Testis (tissue), 3 donors: ENCODE results near the gene IQCC. TPM values are rescaled to one million over a fixed set of nuclear protein-coding genes. Genes with fewer than 3 reads are reported as not detected.

Experiments
- DNase-seq: peaks from one replicate; pipeline ENCODE4 v3.0.0-alpha.2; 2019
- H3K27ac ChIP-seq, 2 donors: fragments of 200-600 bp; sonication (generic); one replicate each; pipeline ENCODE4 v1.5.1; 2019
- H3K27me3 ChIP-seq: fragments of 200-600 bp; sonication (generic); one replicate; pipeline ENCODE4 v1.5.1; 2019
- H3K36me3 ChIP-seq: fragments of 200-600 bp; sonication (generic); one replicate; pipeline ENCODE4 v1.5.1; 2017; ENCODE audit warnings: low read depth; ENCODE audit errors: missing control alignments
- H3K4me1 ChIP-seq: fragments of 200-600 bp; sonication (generic); one replicate; pipeline ENCODE4 v1.5.1; 2019
- H3K4me3 ChIP-seq, 2 donors: fragments of 200-600 bp; sonication (generic); one replicate each; pipeline ENCODE4 v1.5.1; 2017 to 2019
- H3K9me3 ChIP-seq: fragments of 200-600 bp; sonication (generic); one replicate; pipeline ENCODE4 v1.5.1; 2017
- CTCF ChIP-seq, 3 experiments: fragments of 450-650 bp in 2 of 3; fragments of 200-600 bp in 1 of 3; sonication (generic) in 1 of 3; IDR thresholded peaks; one replicate each; pipeline ENCODE4 v1.5.1; 2016 to 2019; ENCODE audit warnings: antibody characterized with exemption in 3 of 3, mild to moderate bottlenecking in 2 of 3, moderate library complexity in 1 of 3
- POLR2A ChIP-seq: fragments of 450-650 bp; IDR thresholded peaks from one replicate; pipeline ENCODE4 v1.6.1; 2017; ENCODE audit warnings: antibody characterized with exemption, mild to moderate bottlenecking, moderate library complexity
- WGBS, 2 donors: methylation state at CpG; one replicate each; pipeline ENCODE4 v1.1.5; 2018; 5-methylcytosine and 5-hydroxymethylcytosine counted together
- intact Hi-C: fragments of 100-400 bp; cut with DNase I; formaldehyde crosslinking; loops from one replicate; pipeline ENCODE4 v1.15.1; 2023; ENCODE audit warnings: low total_unique reads
- polyA plus RNA-seq: library from polyadenylated mRNA; stranded (reverse); fragments of 350-450 nt; fragmentation: Illumina TruSeq; extraction: RNeasy Lipid Tissue Mini Kit (QIAGEN cat#74804); gene quantifications from one replicate; pipeline ENCODE4 v1.2.3, GENCODE V29; 2014; ENCODE audit warnings: low read depth, low replicate concordance; ENCODE audit not compliant: insufficient read depth
- total RNA-seq, 2 donors: library from RNA; depleted of rRNA; stranded (reverse); fragments of >200 nt; gene quantifications; one replicate each; pipeline ENCODE4 v1.2.3, GENCODE V29; 2016

The IQCC gene
- total and polyA plus RNA-seq, 3 donors from 2014 or later, result 11.9 to 21.6 (median 16.3) TPM

GRCh38 chr1:32239790-32240139, 34.3 kb downstream of the IQCC start:
- intact Hi-C loops, result loop anchor here (10.0 kb wide), 1 partner anchor 95 kb away; the partner anchor contains the start of gene MARCKSL1
- peak; percentile 35 for DNase-seq
- no peak for TF ChIP-seq POLR2A
- no peak for TF ChIP-seq CTCF (IDR thresholded peaks at IDR 0.05)
- Histone ChIP-seq H3K27ac (peak overlapping the region; percentile 74 to 87), H3K4me3 (peak overlapping the region; percentile 47 to 80), H3K4me1 (peaks cover 44% of the 10 kb centered on the region), H3K9me3 (no peaks in the 10 kb centered on the region), H3K36me3 (no peaks in the 10 kb centered on the region), H3K27me3 (no peaks in the 10 kb centered on the region)
- WGBS, 2 donors, result 33 to 49% methylated on average over 17 to 18 of the region's 20 CpGs

GRCh38 chr1:32240140-32240951, 34.9 kb downstream of the IQCC start:
- Histone ChIP-seq H3K4me3 (peak overlapping the region; percentile 47 to 80), H3K36me3 (no peaks in the 10 kb centered on the region), H3K27ac (peak overlapping the region; percentile 74 to 87), H3K9me3 (no peaks in the 10 kb centered on the region), H3K4me1 (peaks cover 39% of the 10 kb centered on the region), H3K27me3 (no peaks in the 10 kb centered on the region)
- intact Hi-C loops, result loop anchor here (10.0 kb wide), 1 partner anchor 94 kb away; the partner anchor contains the start of gene MARCKSL1
- peak in 1 of 3 experiments; percentile 2 for TF ChIP-seq CTCF (IDR thresholded peaks at IDR 0.05)
- peak; percentile 6 for TF ChIP-seq POLR2A
- DNase-seq, result peak; percentile 72
- whole genome bisulfite sequencing, 2 donors, result 2 to 3% methylated on average over 26 to 62 of the region's 62 CpGs

- intact Hi-C loops, result loop anchor here (10.0 kb wide), 1 partner anchor 94 kb away; the partner anchor contains the start of gene MARCKSL1
- no peaks in the 10 kb centered on the region for H3K36me3 ChIP-seq
- H3K4me3 ChIP-seq, result peak overlapping the region; percentile 47 to 80
- TF ChIP-seq CTCF (IDR thresholded peaks at IDR 0.05) (no peak), POLR2A (no peak)
- WGBS, 2 donors, result 1 to 5% methylated on average over 4 to 51 of the region's 55 CpGs
- peaks cover 30% of the 10 kb centered on the region for H3K4me1 ChIP-seq
- DNase-seq, result peak; percentile 67
- no peaks in the 10 kb centered on the region for H3K9me3 ChIP-seq
- H3K27me3 ChIP-seq, result no peaks in the 10 kb centered on the region
- peak overlapping the region; percentile 74 to 87 for H3K27ac ChIP-seq
Observed at GRCh38 chr1:32241001-32241763, 35.7 kb downstream of the IQCC start.

DNA sequence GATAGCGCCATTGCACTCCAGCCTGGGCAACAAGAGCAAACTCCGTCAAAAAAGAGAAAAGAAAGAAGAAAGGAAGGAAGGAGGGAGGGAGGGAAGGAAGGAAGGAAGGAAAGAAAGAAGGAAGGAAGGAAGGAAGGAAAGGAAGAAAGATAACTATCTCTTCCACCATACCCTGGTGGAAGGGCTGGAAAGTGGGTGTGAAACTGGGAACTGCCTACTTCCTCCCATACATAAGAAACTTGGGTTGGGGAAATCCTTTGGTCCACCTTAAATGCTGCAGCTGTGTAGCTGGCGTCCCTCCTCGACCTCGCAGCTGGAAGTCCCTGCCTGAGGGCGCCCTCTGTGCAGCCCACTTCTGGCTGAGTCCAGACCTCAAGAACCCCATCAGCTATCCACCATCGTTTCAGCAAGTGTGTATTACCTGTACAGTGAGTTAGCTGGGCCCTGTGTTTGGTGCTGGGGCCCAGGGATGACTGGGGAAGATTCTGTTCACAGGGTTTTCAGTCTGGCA, 36.9 kb downstream of the IQCC start:
- intact Hi-C loops, result loop anchor here (10.0 kb wide), 1 partner anchor 92 kb away; the partner anchor contains the start of gene MARCKSL1
- H3K27ac ChIP-seq, result no peak overlapping the region
- WGBS, 2 donors, result 30% methylated on average over 5 to 7 of the region's 7 CpGs
- no peak for TF ChIP-seq CTCF (IDR thresholded peaks at IDR 0.05)
- no peak for TF ChIP-seq POLR2A
- H3K27me3 ChIP-seq, result no peaks in the 10 kb centered on the region
- H3K4me1 ChIP-seq, result peaks cover 24% of the 10 kb centered on the region
- no peaks in the 10 kb centered on the region for H3K9me3 ChIP-seq
- peak; percentile 28 for DNase-seq
- no peak overlapping the region for H3K4me3 ChIP-seq
- H3K36me3 ChIP-seq, result no peaks in the 10 kb centered on the region
